H9 (cell line): ENCODE measurements around the gene ETNK2. TPM values are rescaled to one million over a fixed set of nuclear protein-coding genes. Genes with fewer than 3 reads are reported as not detected.

ENCODE experiments used
- DNase-seq: peaks from one replicate; pipeline ENCODE4 v3.0.0-alpha.2; 2017
- H2AFZ ChIP-seq: one replicate; pipeline ENCODE4 v1.6.1; 2013; ENCODE audit warnings: mild to moderate bottlenecking, low read length, control low read depth, moderate library complexity
- H2AK5ac ChIP-seq: 2 replicates; pipeline ENCODE4 v1.6.1; 2013; ENCODE audit warnings: low read length, control low read depth, mixed read lengths; ENCODE audit not compliant: insufficient read length
- H2BK120ac ChIP-seq: one replicate; pipeline ENCODE4 v1.6.1; 2013; ENCODE audit warnings: low read depth, mild to moderate bottlenecking, low read length, control low read depth, inconsistent platforms; ENCODE audit not compliant: poor library complexity, severe bottlenecking
- H2BK12ac ChIP-seq: 2 replicates; pipeline ENCODE4 v1.6.1; 2013; ENCODE audit warnings: low read length, control low read depth, mixed read lengths, low read depth; ENCODE audit not compliant: insufficient read length
- H2BK15ac ChIP-seq: 2 replicates; pipeline ENCODE4 v1.6.1; 2013; ENCODE audit warnings: low read depth, low read length, control low read depth
- H2BK20ac ChIP-seq: one replicate; pipeline ENCODE4 v1.6.1; 2013; ENCODE audit warnings: low read depth, mild to moderate bottlenecking, low read length, control low read depth, inconsistent platforms; ENCODE audit not compliant: poor library complexity, severe bottlenecking
- H2BK5ac ChIP-seq: 2 replicates; pipeline ENCODE4 v1.6.1; 2013; ENCODE audit warnings: low read length, control low read depth, mixed read lengths; ENCODE audit not compliant: insufficient read length
- H3K14ac ChIP-seq: 2 replicates; pipeline ENCODE4 v1.6.1; 2013; ENCODE audit warnings: low read length, control low read depth; ENCODE audit not compliant: insufficient read depth
- H3K18ac ChIP-seq: 2 replicates; pipeline ENCODE4 v1.6.1; 2013; ENCODE audit warnings: low read depth, mild to moderate bottlenecking, mixed read lengths, low read length, control low read depth; ENCODE audit not compliant: insufficient read length
- H3K23ac ChIP-seq: 2 replicates; pipeline ENCODE4 v1.6.1; 2013; ENCODE audit warnings: low read length, control low read depth, mixed read lengths, low read depth; ENCODE audit not compliant: insufficient read length
- H3K23me2 ChIP-seq: 2 replicates; pipeline ENCODE4 v1.6.1; 2013; ENCODE audit warnings: low read depth, mild to moderate bottlenecking, mixed read lengths, low read length, control low read depth; ENCODE audit not compliant: insufficient read length, poor library complexity, severe bottlenecking
- H3K27ac ChIP-seq: 2 replicates; pipeline ENCODE4 v1.5.1; 2013; ENCODE audit warnings: low read length, control low read depth, mixed read lengths, low read depth; ENCODE audit not compliant: insufficient read length
- H3K27me3 ChIP-seq: 2 replicates; pipeline ENCODE4 v1.6.1; 2013; ENCODE audit warnings: low read length, control low read depth, inconsistent platforms; ENCODE audit not compliant: insufficient read depth
- H3K4ac ChIP-seq: 2 replicates; pipeline ENCODE4 v1.6.1; 2013; ENCODE audit warnings: low read depth, mild to moderate bottlenecking, control low read depth, inconsistent platforms, low read length, moderate library complexity
- H3K4me1 ChIP-seq: 2 replicates; pipeline ENCODE4 v1.6.1; 2013; ENCODE audit warnings: low read length, control low read depth, inconsistent platforms; ENCODE audit not compliant: insufficient read depth
- H3K4me2 ChIP-seq: 2 replicates; pipeline ENCODE4 v1.6.1; 2013; ENCODE audit warnings: low read length, control low read depth, mixed read lengths; ENCODE audit not compliant: insufficient read length, insufficient read depth
- H3K56ac ChIP-seq: 2 replicates; pipeline ENCODE4 v1.6.1; 2013; ENCODE audit warnings: low read depth, mild to moderate bottlenecking, mixed read lengths, low read length, control low read depth; ENCODE audit not compliant: insufficient read length
- H3K79me1 ChIP-seq: 2 replicates; pipeline ENCODE4 v1.6.1; 2013; ENCODE audit warnings: low read depth, mild to moderate bottlenecking, moderate library complexity, low read length, control low read depth, inconsistent platforms; ENCODE audit not compliant: insufficient read depth, poor library complexity, severe bottlenecking
- H3K79me2 ChIP-seq: 2 replicates; pipeline ENCODE4 v1.6.1; 2013; ENCODE audit warnings: low read length, control low read depth, inconsistent platforms; ENCODE audit not compliant: insufficient read depth
- H3K9ac ChIP-seq: 2 replicates; pipeline ENCODE4 v1.6.1; 2013; ENCODE audit warnings: low read length, control low read depth, mixed read lengths; ENCODE audit not compliant: insufficient read length; ENCODE audit errors: extremely low read depth
- H3K9me3 ChIP-seq: one replicate; pipeline ENCODE4 v1.6.1; 2013; ENCODE audit warnings: low read depth, low read length, inconsistent platforms; ENCODE audit not compliant: control insufficient read depth
- H3T11ph ChIP-seq: one replicate; pipeline ENCODE4 v1.6.1; 2013; ENCODE audit warnings: mild to moderate bottlenecking, low read length, control low read depth, inconsistent platforms
- H4K20me1 ChIP-seq: one replicate; pipeline ENCODE4 v1.6.1; 2013; ENCODE audit not compliant: control insufficient read depth, insufficient read length, insufficient read depth
- H4K5ac ChIP-seq: 2 replicates; pipeline ENCODE4 v1.6.1; 2013; ENCODE audit warnings: low read depth, mild to moderate bottlenecking, mixed read lengths, low read length, control low read depth; ENCODE audit not compliant: insufficient read length
- H4K8ac ChIP-seq: replicated peaks from 2 replicates; pipeline ENCODE4 v1.6.1; 2013; ENCODE audit warnings: low read length, control low read depth, mixed read lengths, low read depth; ENCODE audit not compliant: insufficient read length
- H4K91ac ChIP-seq: 2 replicates; pipeline ENCODE4 v1.6.1; 2013; ENCODE audit warnings: low read depth, mild to moderate bottlenecking, moderate library complexity, mixed read lengths, low read length, control low read depth; ENCODE audit not compliant: insufficient read length
- H3K27ac Mint-ChIP-seq, 3 experiments: 2 replicates in 2 of 3; 3 replicates in 1 of 3; pipeline ENCODE4 v1.8.0; 2020 to 2021; ENCODE audit warnings: mixed read lengths in 3 of 3, mild to moderate bottlenecking in 1 of 3, moderate library complexity in 1 of 3
- H3K27me3 Mint-ChIP-seq: 2 replicates; pipeline ENCODE4 v1.8.0; 2021; ENCODE audit warnings: low read depth, mild to moderate bottlenecking, moderate library complexity, mixed read lengths
- H3K36me3 Mint-ChIP-seq, 3 experiments: 2 replicates in 2 of 3; 3 replicates in 1 of 3; pipeline ENCODE4 v1.8.0; 2020 to 2021; ENCODE audit warnings: low read depth in 3 of 3, mixed read lengths in 3 of 3; ENCODE audit not compliant: insufficient read depth in 1 of 3
- H3K4me1 Mint-ChIP-seq, 2 experiments: 2 replicates each; pipeline ENCODE4 v1.8.0; 2020; ENCODE audit warnings: mixed read lengths in 2 of 2
- H3K4me3 Mint-ChIP-seq, 2 experiments: 2 replicates in 1 of 2; 3 replicates in 1 of 2; pipeline ENCODE4 v1.8.0; 2020 to 2021; ENCODE audit warnings: mild to moderate bottlenecking in 2 of 2, mixed read lengths in 2 of 2, moderate library complexity in 1 of 2
- H3K9me3 Mint-ChIP-seq, 2 experiments: 2 replicates in 1 of 2; 3 replicates in 1 of 2; pipeline ENCODE4 v1.8.0; 2020; ENCODE audit warnings: mild to moderate bottlenecking in 2 of 2, mixed read lengths in 2 of 2, moderate library complexity in 1 of 2
- CTCF ChIP-seq: fragments of 200-600 bp; sonication (generic); conservative IDR thresholded peaks from 3 replicates; pipeline ENCODE4 v1.8.0; 2021; ENCODE audit warnings: antibody characterized with exemption, mild to moderate bottlenecking
- WGBS: extraction: QIAGEN DNeasy Blood & Tissue Kit; methylation state at CpG from one replicate; pipeline ENCODE4 v1.1.7; 2013; ENCODE audit warnings: missing lambda C conversion rate, low lambda C conversion rate, mixed read lengths; ENCODE audit not compliant: insufficient read length; ENCODE audit errors: extremely low coverage; 5-methylcytosine and 5-hydroxymethylcytosine counted together
- total RNA-seq: library from RNA; stranded (reverse); gene quantifications from 2 replicates; pipeline ENCODE4 v1.2.1, GENCODE V29; 2021

Gene ETNK2
- total RNA-seq, 1 experiment from 2014 or later: 17.6 TPM

- H3K9me3 ChIP-seq: no peaks in the 10 kb centered on the region
- H4K5ac ChIP-seq: no peak overlapping the region
- H2BK5ac ChIP-seq: no peak overlapping the region
- H3K4ac ChIP-seq: no peak overlapping the region
- H2AFZ ChIP-seq: no peak overlapping the region
- no peak overlapping the region for H4K91ac ChIP-seq
- H3K4me2 ChIP-seq: no peak overlapping the region
- no peak overlapping the region for H3K14ac ChIP-seq
- H2BK15ac ChIP-seq: no peak overlapping the region
- H3K9ac ChIP-seq: no peak overlapping the region
- TF ChIP-seq CTCF: no peak
- H3K56ac ChIP-seq: no peak overlapping the region
- no peaks in the 10 kb centered on the region for H4K20me1 ChIP-seq
- no peak overlapping the region for H2BK120ac ChIP-seq
- no peak overlapping the region for H3T11ph ChIP-seq
- no peak overlapping the region for H4K8ac ChIP-seq
- H3K23ac ChIP-seq: no peak overlapping the region
- no CpG with 5 or more reads among the region's 7 CpGs for WGBS
- no peaks in the 10 kb centered on the region for H3K79me1 ChIP-seq
- no peaks in the 10 kb centered on the region for H3K23me2 ChIP-seq
- no peak overlapping the region; a peak in 1 of 5 replicates for H3K4me3 Mint-ChIP-seq
- no peak for DNase-seq
- peaks cover 87 to 94% of the 10 kb centered on the region in 2 experiments for H3K4me1 Mint-ChIP-seq
- peaks cover 48% of the 10 kb centered on the region for H3K4me1 ChIP-seq
- H2BK12ac ChIP-seq: no peak overlapping the region
- H3K27me3 Mint-ChIP-seq: no peaks in the 10 kb centered on the region; the same call in 1 of the 2 replicates
- peaks cover 5 to 9% (median 7%) of the 10 kb centered on the region in 3 experiments; a peak in 6 of 7 replicates for H3K36me3 Mint-ChIP-seq
- no peak overlapping the region for H2AK5ac ChIP-seq
- H3K9me3 Mint-ChIP-seq: no peaks in the 10 kb centered on the region
- no peak overlapping the region for H2BK20ac ChIP-seq
- H3K27ac Mint-ChIP-seq: peak overlapping the region in 1 of 3 experiments; percentile 100; a peak in 2 of 7 replicates
- no peak overlapping the region for H3K18ac ChIP-seq
- no peak overlapping the region for H3K27ac ChIP-seq
- no peaks in the 10 kb centered on the region for H3K27me3 ChIP-seq
- H3K79me2 ChIP-seq: peaks cover 73% of the 10 kb centered on the region; the same call in 1 of the 2 replicates
These were observed 66.0 kb downstream of the ETNK2 start for GRCh38 chr1:204085876-204086275.
